H7 (cell line): ENCODE measurements around the gene MSI2. TPM values are rescaled to one million over a fixed set of nuclear protein-coding genes. Genes with fewer than 3 reads are reported as not detected.

Experiments
- DNase-seq: peaks from one replicate; pipeline ENCODE4 v3.0.0; 2012
- H3K27me3 ChIP-seq: 2 replicates; pipeline ENCODE4 v1.6.0; 2011; ENCODE audit warnings: mild to moderate bottlenecking, low read length; ENCODE audit not compliant: control insufficient read depth, insufficient read depth
- H3K36me3 ChIP-seq: replicated peaks from 2 replicates; pipeline ENCODE4 v1.5.1; 2011; ENCODE audit warnings: low read length; ENCODE audit not compliant: control insufficient read depth, insufficient read depth
- H3K4me3 ChIP-seq: 2 replicates; pipeline ENCODE4 v1.5.1; 2011; ENCODE audit warnings: low read depth, mild to moderate bottlenecking, control low read depth, low read length, moderate library complexity; ENCODE audit not compliant: insufficient read depth
- total RNA-seq: library from RNA; depleted of rRNA; stranded (reverse); fragments of >200 nt; shearing (Covaris generic); gene quantifications from 2 replicates; pipeline ENCODE4 v1.2.3, GENCODE V29; 2014

Gene MSI2
- total RNA-seq, 1 experiment from 2014 or later: 31.0 TPM

DNA sequence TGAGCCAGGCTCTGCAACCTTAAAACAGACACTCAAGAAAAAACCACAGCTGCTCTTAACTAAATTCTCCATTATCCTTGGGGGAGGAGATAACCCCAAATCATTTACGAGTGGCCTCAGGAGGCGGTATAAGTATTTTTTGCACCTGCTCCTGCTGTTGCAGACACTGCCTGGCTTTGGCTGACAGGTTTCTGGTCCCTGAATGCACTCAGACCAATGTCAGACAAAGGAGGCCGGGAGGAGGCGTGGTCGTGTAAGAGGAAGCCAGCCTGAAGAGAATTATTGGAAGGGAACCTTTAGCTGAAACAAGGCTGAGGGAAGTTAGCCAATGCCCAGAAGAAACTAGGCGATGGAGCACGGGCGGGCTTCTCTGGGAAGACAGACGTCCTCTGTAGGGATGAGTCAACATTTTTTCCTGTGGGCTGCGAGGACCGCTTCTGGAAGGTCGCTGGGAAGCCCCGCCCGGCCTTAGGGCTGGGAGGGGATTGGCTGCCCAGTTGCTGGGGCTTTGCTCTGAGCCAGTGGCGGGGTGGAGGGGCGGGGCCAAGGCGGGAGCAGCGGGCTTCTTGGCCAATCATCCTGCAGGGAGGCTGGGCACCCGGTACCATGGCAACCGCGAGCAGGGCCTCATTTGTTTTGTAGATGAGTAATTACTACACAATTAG is 406.5 kb downstream of the MSI2 start:
- Histone ChIP-seq H3K36me3 (no peaks in the 10 kb centered on the region), H3K4me3 (peak overlapping the region; percentile 39), H3K27me3 (no peaks in the 10 kb centered on the region)
- peak; percentile 98 for DNase-seq

DNA sequence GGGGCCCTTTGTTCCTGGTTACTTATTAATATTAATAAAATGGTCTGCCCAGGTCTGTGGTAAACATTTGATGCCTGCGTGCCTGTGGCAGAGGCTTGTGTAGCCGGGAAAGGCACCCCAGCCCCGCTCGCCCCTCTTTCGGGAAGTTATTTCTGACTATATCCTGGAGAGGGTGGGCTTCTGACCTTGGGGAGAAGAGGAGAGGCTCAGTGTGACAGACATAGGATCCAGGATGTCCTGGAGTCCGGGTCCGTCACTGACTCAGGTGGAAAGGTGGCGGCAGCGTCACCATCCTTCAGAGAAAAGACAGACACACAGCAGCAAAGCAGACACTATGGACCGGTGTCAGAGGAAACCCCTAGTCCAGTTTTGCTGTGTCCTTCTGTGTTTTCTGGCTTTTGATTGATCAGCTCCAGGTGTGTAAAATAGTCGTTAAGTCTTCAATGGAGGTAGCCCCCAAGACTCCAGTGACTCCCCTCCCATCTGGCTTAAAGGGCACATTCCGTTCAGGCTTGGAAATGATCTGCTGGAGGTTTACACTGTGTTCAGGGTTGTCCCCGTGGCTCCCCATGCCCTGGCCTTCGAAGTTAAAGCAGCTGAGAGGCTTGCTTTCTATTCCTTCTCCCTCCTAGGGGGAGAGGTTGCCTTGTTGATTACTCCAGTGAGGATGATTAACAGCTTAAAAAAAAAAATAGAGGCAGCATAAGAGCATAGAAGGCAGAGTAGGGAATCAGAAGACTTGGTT is 407.2 kb downstream of the MSI2 start:
- Histone ChIP-seq H3K36me3 (no peaks in the 10 kb centered on the region), H3K4me3 (no peak overlapping the region), H3K27me3 (no peaks in the 10 kb centered on the region)
- no peak for DNase-seq

DNA sequence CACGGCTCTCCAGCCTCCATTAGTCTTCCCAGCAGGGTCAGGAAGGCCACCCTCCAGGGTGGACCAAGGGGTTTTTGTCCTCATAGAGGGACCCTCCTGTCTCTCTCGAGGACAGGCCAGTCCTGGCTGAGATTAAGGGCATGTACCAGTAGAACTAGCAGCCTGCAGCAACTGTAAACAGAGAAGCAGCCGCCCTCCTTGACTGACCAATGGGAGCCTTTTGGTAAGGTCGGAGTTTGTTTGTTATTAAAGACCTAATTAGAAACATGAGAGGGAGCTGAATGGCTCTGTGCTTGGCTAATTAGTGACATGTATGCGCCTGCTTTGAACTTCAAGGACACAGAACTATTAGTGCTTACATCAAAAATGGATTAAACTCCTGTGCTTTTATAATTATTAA is 408.8 kb downstream of the MSI2 start:
- no peaks in the 10 kb centered on the region for H3K27me3 ChIP-seq
- DNase-seq: no peak
- no peak overlapping the region for H3K4me3 ChIP-seq
- no peaks in the 10 kb centered on the region for H3K36me3 ChIP-seq

DNA sequence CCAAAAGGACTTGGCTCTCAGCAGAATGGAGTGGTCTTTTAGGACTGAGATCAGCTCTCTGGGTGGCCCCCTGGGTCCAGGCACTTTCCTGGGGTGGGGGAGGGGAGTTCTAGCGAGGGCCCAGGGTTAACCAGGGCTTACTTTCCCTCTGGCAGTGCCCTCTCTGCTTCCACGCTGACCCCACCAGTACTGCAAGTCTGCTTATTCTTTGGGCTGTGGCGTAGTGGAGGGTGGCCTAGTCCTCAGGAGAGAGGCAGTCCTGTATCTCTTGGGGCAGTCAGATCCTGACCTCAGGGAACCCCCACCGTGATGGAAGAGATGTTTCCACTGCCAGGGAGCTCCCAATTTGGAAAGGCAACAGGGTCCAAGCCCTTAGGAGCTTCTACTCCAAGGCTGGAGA is 409.4 kb downstream of the MSI2 start:
- no peak for DNase-seq
- H3K27me3 ChIP-seq: no peaks in the 10 kb centered on the region
- H3K36me3 ChIP-seq: no peaks in the 10 kb centered on the region
- H3K4me3 ChIP-seq: no peak overlapping the region

DNA sequence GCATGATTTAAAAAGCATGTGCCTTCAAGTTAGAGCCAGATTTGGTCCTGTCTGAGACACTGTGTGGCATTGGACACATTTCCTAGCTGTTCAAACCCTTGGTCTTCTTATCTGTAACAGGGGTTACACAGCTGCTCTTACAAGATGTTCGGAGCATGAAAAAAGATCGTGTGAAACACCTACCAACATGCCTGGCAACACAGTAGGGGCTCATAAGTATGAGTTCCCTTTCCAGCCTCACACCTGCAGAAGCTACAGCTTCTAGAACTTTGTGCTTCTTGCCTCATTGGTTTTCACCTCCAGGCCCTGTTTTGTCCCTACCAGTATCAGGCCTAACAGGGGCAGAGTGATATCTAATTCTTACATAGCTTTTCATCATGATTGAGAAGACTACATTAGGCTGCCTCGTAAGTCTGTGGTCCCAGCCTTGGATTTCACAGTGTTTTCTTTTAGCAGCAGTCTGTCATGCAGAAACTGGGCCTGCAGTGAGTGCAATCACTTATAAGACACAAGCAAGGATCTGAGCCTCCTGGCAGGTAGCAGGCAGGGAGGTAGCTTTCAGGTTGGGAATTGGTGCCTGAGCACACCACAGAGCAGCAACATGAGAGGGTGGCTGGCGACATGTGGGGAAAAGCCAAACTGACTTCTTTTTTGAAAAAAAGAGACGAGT is 410.0 kb downstream of the MSI2 start:
- DNase-seq: no peak
- H3K36me3 ChIP-seq: no peaks in the 10 kb centered on the region
- no peaks in the 10 kb centered on the region for H3K27me3 ChIP-seq
- no peak overlapping the region for H3K4me3 ChIP-seq

DNA sequence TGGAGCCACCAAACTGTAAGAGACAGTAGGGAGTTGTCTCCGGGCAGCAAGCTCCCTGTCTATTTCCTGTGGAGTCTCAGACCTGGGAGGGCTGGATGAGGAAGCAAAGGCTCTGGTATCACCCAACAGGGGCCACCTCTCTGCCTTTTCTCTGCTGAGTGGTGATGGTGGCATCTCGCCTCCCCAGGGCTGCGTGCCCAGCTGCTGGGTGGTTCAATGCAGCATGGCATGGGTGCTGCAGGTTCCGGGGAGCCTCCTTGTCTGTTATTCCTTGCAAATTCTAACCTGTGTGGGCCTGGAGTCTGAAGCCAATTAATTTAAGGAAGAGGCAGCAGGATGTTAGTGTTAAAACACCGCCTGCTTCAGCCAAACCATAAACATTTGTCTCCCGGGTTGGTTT is 410.6 kb downstream of the MSI2 start:
- no peaks in the 10 kb centered on the region for H3K36me3 ChIP-seq
- H3K27me3 ChIP-seq: no peaks in the 10 kb centered on the region
- H3K4me3 ChIP-seq: no peak overlapping the region
- no peak for DNase-seq

DNA sequence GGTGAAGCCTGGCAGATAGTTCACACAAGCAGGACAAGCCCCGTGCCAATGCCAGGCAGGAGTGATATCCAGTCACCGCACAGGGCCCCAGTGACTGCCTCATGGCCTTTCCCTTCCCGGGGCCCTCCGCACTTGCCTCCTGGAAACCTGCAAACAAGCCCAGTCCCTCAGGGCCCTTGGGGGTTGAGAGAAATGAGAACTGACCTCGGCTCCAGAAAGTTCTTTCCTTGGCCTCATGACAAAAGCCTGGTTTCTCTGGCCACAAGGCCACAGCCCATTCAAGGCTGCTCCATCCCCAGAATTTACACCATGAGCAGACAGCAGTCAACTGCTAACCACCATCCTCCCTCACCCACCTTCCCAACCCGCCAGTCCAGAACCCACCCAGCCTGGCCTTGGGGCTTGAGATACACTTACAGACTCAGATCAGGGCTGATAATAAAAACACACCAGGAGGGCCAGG is 411.2 kb downstream of the MSI2 start:
- no peak for DNase-seq
- no peaks in the 10 kb centered on the region for H3K27me3 ChIP-seq
- H3K36me3 ChIP-seq: no peaks in the 10 kb centered on the region
- no peak overlapping the region for H3K4me3 ChIP-seq

DNA sequence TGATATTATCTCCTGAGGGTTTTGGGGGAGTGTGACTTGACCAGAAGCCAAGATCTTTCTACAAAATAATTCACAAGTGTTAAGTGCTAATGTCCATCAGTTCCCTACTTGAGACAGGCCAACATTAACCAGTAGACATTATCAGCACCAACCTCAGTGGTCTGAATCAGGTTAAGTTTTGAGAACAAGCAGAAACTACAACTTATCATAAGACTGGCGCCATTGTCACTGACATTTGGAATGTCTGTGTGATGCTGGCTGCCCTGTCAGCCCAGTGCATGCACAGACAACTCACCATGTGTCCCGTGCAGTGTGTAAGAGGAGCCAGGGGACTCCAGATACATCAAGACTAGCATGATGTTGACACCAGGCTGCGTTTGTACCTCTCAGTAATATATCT is 412.0 kb downstream of the MSI2 start:
- Histone ChIP-seq H3K4me3 (no peak overlapping the region), H3K36me3 (no peaks in the 10 kb centered on the region), H3K27me3 (no peaks in the 10 kb centered on the region)
- DNase-seq: no peak

DNA sequence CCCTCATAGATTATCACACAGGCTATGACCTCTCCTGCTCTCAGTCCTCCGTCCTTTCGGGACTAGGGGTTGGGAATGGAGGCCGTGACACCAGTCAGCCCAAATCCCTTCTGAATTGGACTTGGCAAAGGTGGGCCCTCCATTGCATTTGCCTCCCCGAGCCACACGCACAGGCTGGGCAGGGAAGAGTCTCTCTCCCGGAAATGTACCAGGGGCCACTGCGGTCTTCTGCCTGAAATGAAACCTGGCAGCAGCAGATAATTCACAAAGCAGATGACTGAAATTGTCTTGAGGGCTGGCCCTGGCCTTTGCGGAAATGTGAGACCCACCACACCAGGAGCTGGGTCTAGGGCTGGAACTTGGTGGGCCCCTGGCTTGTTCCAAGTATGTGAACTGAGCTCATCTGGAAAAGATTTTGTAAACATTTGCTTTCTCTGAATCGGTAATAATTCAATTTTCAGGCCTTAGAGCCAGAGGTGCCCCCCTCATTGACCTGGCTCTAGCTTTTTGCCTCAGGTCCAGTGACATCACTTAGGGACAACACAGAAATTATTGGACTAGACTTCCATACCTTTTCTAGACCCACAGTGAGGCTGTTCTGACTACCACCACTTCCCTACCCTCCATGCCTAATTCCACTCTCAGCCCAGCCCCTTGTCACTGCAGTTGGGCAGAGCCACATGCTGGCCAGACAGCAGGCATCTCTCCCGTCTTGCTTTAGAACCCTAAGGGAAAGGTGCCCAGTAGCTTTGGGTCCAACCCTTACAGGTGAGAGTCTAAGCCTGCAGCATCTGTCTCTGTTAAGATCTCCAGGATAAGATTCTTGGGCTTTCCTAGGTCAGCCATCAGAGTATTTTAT is 413.6 kb downstream of the MSI2 start:
- H3K27me3 ChIP-seq: no peaks in the 10 kb centered on the region
- no peaks in the 10 kb centered on the region for H3K36me3 ChIP-seq
- DNase-seq: peak; percentile 9
- H3K4me3 ChIP-seq: no peak overlapping the region

DNA sequence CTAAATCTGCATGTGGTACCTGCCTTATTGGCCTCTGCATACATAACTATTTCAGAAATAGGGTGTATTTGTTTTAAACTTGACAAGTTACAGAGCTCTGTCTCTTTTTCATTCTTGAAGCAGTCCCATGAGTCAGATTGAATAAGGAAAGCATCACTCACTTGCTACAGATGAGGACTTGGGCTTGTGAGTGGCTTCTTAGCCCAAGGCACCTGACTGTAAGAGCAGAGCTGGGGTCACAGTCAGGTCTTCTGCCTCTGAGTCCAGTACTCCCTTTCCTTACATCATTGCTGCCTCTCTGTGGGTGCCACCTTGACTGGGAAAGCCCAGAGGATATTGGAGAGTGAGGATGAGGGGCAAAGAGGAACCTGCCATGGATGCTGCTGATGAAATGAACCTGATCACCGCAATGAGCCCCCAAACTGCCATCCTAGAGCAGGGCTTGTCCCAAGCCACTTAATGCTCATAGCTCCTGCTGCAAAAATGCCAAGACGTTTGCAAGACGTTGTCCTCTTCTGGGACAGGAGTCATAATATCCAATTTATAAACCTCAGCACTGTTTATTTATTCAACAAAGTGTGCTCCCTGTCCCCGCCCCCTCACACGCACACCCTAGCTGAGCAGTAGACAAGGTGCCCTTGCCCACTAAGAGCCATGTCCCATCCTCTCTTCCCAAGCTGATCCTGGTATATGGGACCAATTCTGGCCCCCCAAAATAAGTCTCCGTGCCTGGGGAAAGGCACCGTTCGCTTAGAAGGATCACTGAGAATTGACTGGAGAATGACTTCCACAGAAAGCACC is 414.6 kb downstream of the MSI2 start:
- no peak overlapping the region for H3K4me3 ChIP-seq
- H3K27me3 ChIP-seq: no peaks in the 10 kb centered on the region
- H3K36me3 ChIP-seq: no peaks in the 10 kb centered on the region
- DNase-seq: peak; percentile 10

DNA sequence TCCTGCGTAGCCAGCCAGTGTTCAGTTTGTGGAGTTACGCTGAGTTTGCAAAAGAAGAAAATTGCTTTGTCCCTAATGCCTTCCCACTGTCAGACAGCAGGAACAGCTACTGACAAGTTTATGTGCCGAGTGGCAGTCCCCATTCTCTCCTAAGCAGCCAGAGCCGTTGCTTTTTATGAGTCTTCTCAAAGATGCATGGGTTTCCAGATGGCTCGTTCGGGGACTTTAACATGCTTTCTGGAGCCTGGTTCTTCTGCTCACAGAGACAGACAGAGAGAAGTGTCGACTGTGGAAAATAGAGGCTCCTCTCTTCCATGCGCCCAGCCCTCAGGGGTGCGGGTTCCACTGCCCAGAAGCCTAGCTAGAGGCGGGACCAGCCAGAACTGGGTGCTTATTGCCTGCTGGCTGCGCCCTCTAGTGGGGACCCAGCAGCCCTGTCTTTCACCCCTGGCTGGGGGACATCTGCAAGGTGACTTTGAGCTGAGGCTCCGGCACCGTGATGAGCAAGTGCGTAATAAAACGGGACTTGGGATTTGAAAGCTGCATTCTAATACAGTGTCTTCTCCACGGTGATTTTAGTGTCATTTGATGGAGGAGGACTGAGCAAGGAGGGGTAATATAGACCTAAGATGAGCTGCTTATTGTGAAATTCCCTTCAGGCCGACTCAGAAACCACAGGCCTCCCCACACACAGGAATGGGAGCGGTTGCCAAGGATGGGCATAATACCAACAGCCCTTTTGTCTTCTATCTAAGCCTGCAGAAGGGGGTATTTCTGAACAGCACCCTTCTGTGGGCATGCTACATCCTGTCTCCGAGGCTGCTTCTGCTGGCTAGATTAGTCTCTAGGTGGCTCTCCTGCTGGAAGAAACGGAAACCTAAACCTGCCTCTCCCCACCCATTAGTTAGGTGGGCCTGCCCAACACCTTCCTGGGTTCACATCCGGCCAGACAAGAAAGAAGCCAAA is 415.6 kb downstream of the MSI2 start:
- DNase-seq: peak; percentile 94

DNA sequence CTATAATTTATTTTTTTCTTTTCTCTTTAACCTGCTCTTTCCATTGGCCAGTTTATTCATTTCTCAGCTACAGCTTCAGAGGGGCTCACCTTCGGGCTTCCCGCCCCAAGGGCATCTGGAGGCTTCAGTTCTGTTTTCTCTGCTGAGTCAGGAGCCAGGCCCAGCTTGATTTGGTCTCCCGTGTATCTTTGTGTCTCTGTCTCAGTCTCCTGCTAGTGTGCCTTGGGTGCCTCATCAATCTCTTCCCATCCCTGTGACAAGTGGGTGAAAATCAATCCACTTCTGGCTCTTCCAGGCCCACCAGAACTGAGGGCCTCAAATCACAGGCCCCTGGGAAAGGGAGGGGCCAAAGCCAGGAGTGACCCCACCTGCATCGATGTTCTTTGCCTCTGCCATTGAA is 416.6 kb downstream of the MSI2 start:
- H3K27me3 ChIP-seq: no peaks in the 10 kb centered on the region
- H3K36me3 ChIP-seq: no peaks in the 10 kb centered on the region
- no peak overlapping the region for H3K4me3 ChIP-seq
- DNase-seq: peak; percentile 18

More for the DNA sequence above, 415.6 kb downstream of the MSI2 start:
- H3K36me3 ChIP-seq: no peaks in the 10 kb centered on the region
- H3K4me3 ChIP-seq: no peak overlapping the region
- no peaks in the 10 kb centered on the region for H3K27me3 ChIP-seq

DNA sequence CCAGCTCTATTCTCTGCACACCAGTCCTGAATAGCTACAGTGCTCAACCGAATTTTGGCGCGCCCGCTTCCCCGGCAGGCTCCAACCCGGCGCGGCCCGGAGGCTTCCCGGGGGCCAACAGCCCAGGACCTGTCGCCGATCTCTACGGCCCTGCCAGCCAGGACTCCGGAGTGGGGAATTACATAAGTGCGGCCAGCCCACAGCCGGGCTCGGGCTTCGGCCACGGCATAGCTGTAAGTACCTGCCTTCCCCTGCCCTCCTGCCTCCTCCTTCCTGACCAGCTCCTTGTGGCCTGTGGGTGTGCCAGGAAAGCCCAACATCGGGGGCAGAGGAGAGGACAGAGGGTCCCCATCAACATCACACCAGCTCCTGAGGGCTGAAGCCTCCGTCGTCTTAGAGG is 418.6 kb downstream of the MSI2 start:
- Histone ChIP-seq H3K27me3 (no peaks in the 10 kb centered on the region), H3K4me3 (no peak overlapping the region), H3K36me3 (no peaks in the 10 kb centered on the region)
- peak; percentile 23 for DNase-seq
